Aorta (tissue), 5 donors: ENCODE data around the gene TMEM63A. TPM values are rescaled to one million over a fixed set of nuclear protein-coding genes. Genes with fewer than 3 reads are reported as not detected.
"Not testable (repeated sequence)": the region's sequence is repeated elsewhere in the genome, so short reads cannot be mapped to it uniquely, and the experiment has no call there.

ENCODE experiments used
- ATAC-seq: fragments of 200-7000 bp; cut with Tn5 transposase; one replicate; pipeline ENCODE4 v1.9.1; 2022; ENCODE audit warnings: moderate library complexity; ENCODE audit not compliant: low FRiP score
- DNase-seq, 2 donors: peaks; one replicate each; pipeline ENCODE4 v3.0.0-alpha.2; 2020
- H3K27ac ChIP-seq, 2 donors: one replicate each; pipeline ENCODE4 v1.5.1; 2013; ENCODE audit warnings: low read length in 2 of 2, mild to moderate bottlenecking in 2 of 2, moderate library complexity in 2 of 2, control low read depth in 1 of 2, inconsistent platforms in 1 of 2, low read depth in 1 of 2
- H3K27me3 ChIP-seq, 2 donors: one replicate each; pipeline ENCODE4 v1.6.1; 2013; ENCODE audit warnings: control low read depth in 1 of 2, low read length in 1 of 2, mild to moderate bottlenecking in 1 of 2, moderate library complexity in 1 of 2; ENCODE audit not compliant: insufficient read depth in 2 of 2, control insufficient read depth in 1 of 2
- H3K36me3 ChIP-seq, 2 donors: one replicate each; pipeline ENCODE4 v1.6.1; 2013; ENCODE audit warnings: control low read depth in 1 of 2, low read length in 1 of 2, mild to moderate bottlenecking in 1 of 2; ENCODE audit not compliant: insufficient read depth in 2 of 2, control insufficient read depth in 1 of 2
- H3K4me1 ChIP-seq, 2 donors: one replicate each; pipeline ENCODE4 v1.6.1; 2013; ENCODE audit warnings: low read length in 2 of 2, control low read depth in 1 of 2, mild to moderate bottlenecking in 1 of 2, moderate library complexity in 1 of 2; ENCODE audit not compliant: insufficient read depth in 2 of 2, control insufficient read depth in 1 of 2
- H3K4me3 ChIP-seq, 2 donors: one replicate each; pipeline ENCODE4 v1.5.1; 2013; ENCODE audit warnings: low read length in 2 of 2, control low read depth in 1 of 2, mild to moderate bottlenecking in 1 of 2
- H3K9me3 ChIP-seq: one replicate; pipeline ENCODE4 v1.6.1; 2013; ENCODE audit warnings: mild to moderate bottlenecking, low read length; ENCODE audit not compliant: control insufficient read depth
- WGBS, 2 donors: extraction: QIAGEN DNeasy Blood & Tissue Kit; methylation state at CpG; one replicate each; pipeline ENCODE4 v1.1.7; 2013; 5-methylcytosine and 5-hydroxymethylcytosine counted together
- intact Hi-C, 2 donors: fragments of 100-400 bp; cut with DNase I; formaldehyde crosslinking; loops; one replicate each; pipeline versions ENCODE4 v1.14.2 to v1.15.0; 2022
- microRNA-seq, 2 donors: library from miRNA; unstranded; fragments of <30 nt; microRNA quantifications; one replicate each; pipeline ENCODE4 v1.2.0, GENCODE V29; 2020
- polyA plus RNA-seq, 2 donors: library from polyadenylated mRNA; stranded (reverse); fragments of 200-250 nt; gene quantifications; one replicate each; pipeline ENCODE4 v1.2.3, GENCODE V29; 2013
- total RNA-seq, 2 donors: library from RNA; stranded (reverse); fragmentation: NEBNext Ultra II Directional; extraction: Animal tissue kit (Norgen Biotek cat#: 25700); gene quantifications; one replicate each; pipeline ENCODE4 v1.2.1, GENCODE V29; 2021
- donor health status: healthy with polysubstance abuse.
- donor health status: Bipolar disorder and iron deficiency.
- donor health status: DM: no; HTN: no; CAD: no.
- donor health status: DM: no; HTN: no; CAD: no.
- donor health status: DM: yes; HTN: yes; CAD: no.

The TMEM63A gene
- total and polyA plus RNA-seq, 4 donors: 7.6 to 118 (median 81.4) TPM

DNA sequence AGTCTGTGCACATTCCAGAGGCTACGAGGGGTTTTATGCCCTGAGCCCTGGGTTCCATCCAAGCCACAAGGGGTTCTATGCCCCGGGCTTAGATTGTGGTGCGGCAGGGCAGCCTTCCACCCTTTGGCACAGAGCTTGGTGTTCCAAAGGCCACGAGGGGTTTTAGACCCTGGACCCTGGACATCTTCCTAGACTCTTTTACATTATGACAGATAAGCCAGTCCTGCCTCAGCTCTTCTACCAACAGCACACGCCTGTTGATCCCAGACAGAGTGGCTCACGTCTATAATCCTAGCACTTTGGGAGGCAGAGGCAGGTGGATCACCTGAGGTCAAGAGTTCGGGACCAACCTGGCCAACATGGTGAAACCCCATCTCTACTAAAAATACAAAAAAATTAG is 81.0 kb downstream of the TMEM63A start:
- H3K9me3 ChIP-seq, ATAC-seq, H3K4me3 ChIP-seq, H3K4me1 ChIP-seq, H3K27me3 ChIP-seq, H3K36me3 ChIP-seq, H3K27ac ChIP-seq, DNase-seq: not testable (repeated sequence)
- WGBS, 2 donors: 96 to 97% methylated on average over 6 to 7 of the region's 7 CpGs
- intact Hi-C loops: loop anchor here in 1 of 2 donors (10.0 kb wide), 1 partner anchor 194 kb away; the partner anchor contains the start of gene SDE2

DNA sequence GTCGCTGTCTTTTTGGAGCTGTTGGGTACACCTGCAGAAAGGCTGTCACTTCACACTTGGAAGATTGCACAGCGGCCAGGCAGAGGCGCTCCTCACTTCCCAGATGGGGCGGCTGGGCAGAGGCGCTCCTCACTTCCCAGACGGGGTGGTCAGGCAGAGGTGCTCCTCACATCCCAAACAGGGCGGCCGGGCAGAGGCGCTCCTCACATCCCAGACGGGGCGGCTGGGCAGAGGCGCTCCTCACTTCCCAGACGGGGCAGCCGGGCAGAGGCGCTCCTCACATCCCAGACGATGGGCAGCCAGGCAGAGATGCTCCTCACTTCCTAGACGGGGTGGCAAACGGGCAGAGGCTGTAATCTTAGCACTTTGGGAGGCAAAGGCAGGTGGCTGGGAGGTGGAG is 86.1 kb downstream of the TMEM63A start:
- H3K27ac ChIP-seq, H3K36me3 ChIP-seq, H3K27me3 ChIP-seq, H3K9me3 ChIP-seq, ATAC-seq, H3K4me3 ChIP-seq, intact Hi-C loops, H3K4me1 ChIP-seq, DNase-seq: not testable (repeated sequence)
- WGBS, 2 donors: 96% methylated on average over 18 of the region's 18 CpGs

Small RNA genes within 50 kb of the gene (microRNA-seq; reads per million reads assigned to microRNA genes)
- gene MIR6741: 0 to 1.8 reads per million in 2 donors

Other genes with a start within 250 kb of the TMEM63A start
- gene ENAH, start 229.3 kb downstream of the TMEM63A start, total RNA-seq: 100 to 1,000 TPM; 148 to 415 TPM
- gene ENAH, start 229.3 kb downstream of the TMEM63A start, polyA plus RNA-seq: 10 to 100 TPM; 47.3 to 82.1 TPM
- 100 to 1,000 TPM; 128 to 140 TPM for gene SRP9, start 104.6 kb downstream of the TMEM63A start, total RNA-seq
- gene SRP9, start 104.6 kb downstream of the TMEM63A start, polyA plus RNA-seq: 100 to 1,000 TPM; 180 to 390 TPM
- gene EPHX1, start 72.3 kb downstream of the TMEM63A start, total RNA-seq: 100 to 1,000 TPM in 1 of 2 donors, 10 to 100 TPM in 1; 57.6 to 153 TPM
- gene EPHX1, start 72.3 kb downstream of the TMEM63A start, polyA plus RNA-seq: 10 to 100 TPM; 20.0 to 66.3 TPM
- under 1 TPM; 0.39 to 0.63 TPM for gene LEFTY1, start 6.8 kb upstream of the TMEM63A start, total RNA-seq
- under 1 TPM; 0.25 to 0.51 TPM for gene LEFTY1, start 6.8 kb upstream of the TMEM63A start, polyA plus RNA-seq
- 10 to 100 TPM; 43.9 to 47.8 TPM for gene PYCR2, start 41.9 kb upstream of the TMEM63A start, total RNA-seq
- 10 to 100 TPM; 27.0 to 63.6 TPM for gene PYCR2, start 41.9 kb upstream of the TMEM63A start, polyA plus RNA-seq
- 1 to 10 TPM; 4.6 to 5.1 TPM for gene LEFTY2, start 58.8 kb upstream of the TMEM63A start, total RNA-seq
- 1 to 10 TPM; 5.0 to 6.0 TPM for gene LEFTY2, start 58.8 kb upstream of the TMEM63A start, polyA plus RNA-seq
- 10 to 100 TPM; 15.7 to 18.3 TPM for gene SDE2, start 117.0 kb upstream of the TMEM63A start, total RNA-seq
- gene SDE2, start 117.0 kb upstream of the TMEM63A start, polyA plus RNA-seq: 1 to 10 TPM; 4.9 to 8.3 TPM
- gene H3-3A, start 180.3 kb upstream of the TMEM63A start, total RNA-seq: 100 to 1,000 TPM; 310 to 349 TPM
- gene H3-3A, start 180.3 kb upstream of the TMEM63A start, polyA plus RNA-seq: 100 to 1,000 TPM; 464 to 699 TPM